ENCODE results near the gene CHIT1.

DNA sequence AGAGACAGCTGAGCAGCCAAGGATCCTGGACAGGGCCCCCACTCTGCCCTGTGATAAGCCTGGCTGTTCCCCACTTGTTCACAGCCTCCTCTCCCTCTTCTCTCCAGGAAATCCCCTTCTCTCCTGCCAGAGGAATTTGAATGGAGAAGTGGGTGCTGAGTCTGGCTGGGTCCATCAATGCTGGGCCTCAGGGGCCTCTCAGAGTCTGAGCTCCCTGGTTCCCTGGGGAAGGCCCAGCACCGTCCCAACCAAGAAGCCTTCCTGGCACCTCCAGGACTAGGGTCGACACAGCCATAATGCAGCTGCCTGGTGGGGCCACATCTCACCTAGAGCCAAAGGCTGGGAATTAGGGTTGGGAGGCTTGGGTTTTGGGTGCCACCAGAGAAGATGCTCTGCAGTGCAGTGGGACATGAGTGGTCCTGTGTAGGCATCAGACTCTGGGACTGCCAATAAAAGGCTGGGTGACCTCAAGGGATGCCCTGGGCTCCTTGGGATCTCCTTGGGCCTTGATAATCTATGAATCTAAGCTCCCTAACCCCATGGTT lies 56.4 kb downstream of the CHIT1 start:
- no peak for TF ChIP-seq ARNTL (CRISPR knock-in tag; IDR thresholded peaks at IDR 0.05; ENCODE audit: borderline replicate concordance, low read depth)
- TF ChIP-seq, protein P1, sequence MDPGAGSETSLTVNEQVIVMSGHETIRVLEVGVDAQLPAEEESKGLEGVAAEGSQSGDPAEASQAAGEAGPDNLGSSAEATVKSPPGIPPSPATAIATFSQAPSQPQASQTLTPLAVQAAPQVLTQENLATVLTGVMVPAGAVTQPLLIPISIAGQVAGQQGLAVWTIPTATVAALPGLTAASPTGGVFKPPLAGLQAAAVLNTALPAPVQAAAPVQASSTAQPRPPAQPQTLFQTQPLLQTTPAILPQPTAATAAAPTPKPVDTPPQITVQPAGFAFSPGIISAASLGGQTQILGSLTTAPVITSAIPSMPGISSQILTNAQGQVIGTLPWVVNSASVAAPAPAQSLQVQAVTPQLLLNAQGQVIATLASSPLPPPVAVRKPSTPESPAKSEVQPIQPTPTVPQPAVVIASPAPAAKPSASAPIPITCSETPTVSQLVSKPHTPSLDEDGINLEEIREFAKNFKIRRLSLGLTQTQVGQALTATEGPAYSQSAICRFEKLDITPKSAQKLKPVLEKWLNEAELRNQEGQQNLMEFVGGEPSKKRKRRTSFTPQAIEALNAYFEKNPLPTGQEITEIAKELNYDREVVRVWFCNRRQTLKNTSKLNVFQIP (CRISPR knock-in tag; IDR thresholded peaks at IDR 0.05; ENCODE audit: borderline replicate concordance, low read depth) = no peak
- TF ChIP-seq, protein P2, sequence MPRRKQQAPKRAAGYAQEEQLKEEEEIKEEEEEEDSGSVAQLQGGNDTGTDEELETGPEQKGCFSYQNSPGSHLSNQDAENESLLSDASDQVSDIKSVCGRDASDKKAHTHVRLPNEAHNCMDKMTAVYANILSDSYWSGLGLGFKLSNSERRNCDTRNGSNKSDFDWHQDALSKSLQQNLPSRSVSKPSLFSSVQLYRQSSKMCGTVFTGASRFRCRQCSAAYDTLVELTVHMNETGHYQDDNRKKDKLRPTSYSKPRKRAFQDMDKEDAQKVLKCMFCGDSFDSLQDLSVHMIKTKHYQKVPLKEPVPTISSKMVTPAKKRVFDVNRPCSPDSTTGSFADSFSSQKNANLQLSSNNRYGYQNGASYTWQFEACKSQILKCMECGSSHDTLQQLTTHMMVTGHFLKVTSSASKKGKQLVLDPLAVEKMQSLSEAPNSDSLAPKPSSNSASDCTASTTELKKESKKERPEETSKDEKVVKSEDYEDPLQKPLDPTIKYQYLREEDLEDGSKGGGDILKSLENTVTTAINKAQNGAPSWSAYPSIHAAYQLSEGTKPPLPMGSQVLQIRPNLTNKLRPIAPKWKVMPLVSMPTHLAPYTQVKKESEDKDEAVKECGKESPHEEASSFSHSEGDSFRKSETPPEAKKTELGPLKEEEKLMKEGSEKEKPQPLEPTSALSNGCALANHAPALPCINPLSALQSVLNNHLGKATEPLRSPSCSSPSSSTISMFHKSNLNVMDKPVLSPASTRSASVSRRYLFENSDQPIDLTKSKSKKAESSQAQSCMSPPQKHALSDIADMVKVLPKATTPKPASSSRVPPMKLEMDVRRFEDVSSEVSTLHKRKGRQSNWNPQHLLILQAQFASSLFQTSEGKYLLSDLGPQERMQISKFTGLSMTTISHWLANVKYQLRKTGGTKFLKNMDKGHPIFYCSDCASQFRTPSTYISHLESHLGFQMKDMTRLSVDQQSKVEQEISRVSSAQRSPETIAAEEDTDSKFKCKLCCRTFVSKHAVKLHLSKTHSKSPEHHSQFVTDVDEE (CRISPR knock-in tag; IDR thresholded peaks at IDR 0.05) = no peak
- TF ChIP-seq SNAI2 (CRISPR knock-in tag; IDR thresholded peaks at IDR 0.05) = no peak
